NCI-H1105 (cell line): ENCODE data around the gene DACH1.

Experiments used
- DNase-seq: peaks from one replicate; lab custom pipeline; 2025; lab: John Stamatoyannopoulos, UW

Gene DACH1

GRCh38 chr13:71583581-71583980 lies 283.4 kb downstream of the DACH1 start:
- no peak for DNase-seq

- DNase-seq = no peak
Observed at GRCh38 chr13:71580614-71581013, 286.4 kb downstream of the DACH1 start.

- no peak for DNase-seq
Observed at GRCh38 chr13:71578048-71578447, 289.0 kb downstream of the DACH1 start.

GRCh38 chr13:71577127-71577526 lies 289.9 kb downstream of the DACH1 start:
- no peak for DNase-seq

- no peak for DNase-seq
Observed at GRCh38 chr13:71576571-71576970, 290.4 kb downstream of the DACH1 start.

- no peak for DNase-seq
Observed at GRCh38 chr13:71546881-71547280, 320.1 kb downstream of the DACH1 start.

- no peak for DNase-seq
Observed at GRCh38 chr13:71540098-71540497, 326.9 kb downstream of the DACH1 start.

- DNase-seq = no peak
Observed at GRCh38 chr13:71536201-71536600, 330.8 kb downstream of the DACH1 start.

- peak; percentile 44 for DNase-seq
Observed at GRCh38 chr13:71524613-71525304, 342.2 kb downstream of the DACH1 start.

GRCh38 chr13:71524245-71524612 lies 342.8 kb downstream of the DACH1 start:
- DNase-seq = no peak

- DNase-seq = peak; percentile 86
Observed at GRCh38 chr13:71522941-71523526, 344.0 kb downstream of the DACH1 start.

GRCh38 chr13:71517004-71517403 lies 350.0 kb downstream of the DACH1 start:
- DNase-seq = no peak

GRCh38 chr13:71516521-71516920 lies 350.5 kb downstream of the DACH1 start:
- DNase-seq = peak; percentile 15

- no peak for DNase-seq
Observed at GRCh38 chr13:71515744-71516038, 351.3 kb downstream of the DACH1 start.

GRCh38 chr13:71514900-71515743 lies 351.9 kb downstream of the DACH1 start:
- no peak for DNase-seq

- peak; percentile 28 for DNase-seq
Observed at GRCh38 chr13:71513411-71514033, 353.5 kb downstream of the DACH1 start.

GRCh38 chr13:71503781-71504180 lies 363.2 kb downstream of the DACH1 start:
- no peak for DNase-seq

- DNase-seq = no peak
Observed at GRCh38 chr13:71499944-71500514, 367.0 kb downstream of the DACH1 start.

- no peak for DNase-seq
Observed at GRCh38 chr13:71499235-71499634, 367.8 kb downstream of the DACH1 start.

GRCh38 chr13:71493189-71493588 lies 373.8 kb downstream of the DACH1 start:
- DNase-seq = no peak

GRCh38 chr13:71492346-71492871 lies 374.6 kb downstream of the DACH1 start:
- DNase-seq = no peak

- DNase-seq = no peak
Observed at GRCh38 chr13:71491010-71491409, 376.0 kb downstream of the DACH1 start.
